Rectal smooth muscle tissue (tissue), 1 donor: ENCODE data around the gene AP4E1.

Source experiments
- H3K27ac ChIP-seq: one replicate; pipeline ENCODE4 v1.7.0; 2013; ENCODE audit warnings: low read depth, low read length, inconsistent platforms
- H3K27me3 ChIP-seq: one replicate; pipeline ENCODE4 v1.7.0; 2013; ENCODE audit warnings: low read length; ENCODE audit not compliant: control insufficient read depth, insufficient read depth
- H3K36me3 ChIP-seq: one replicate; pipeline ENCODE4 v1.7.0; 2013; ENCODE audit warnings: low read length; ENCODE audit not compliant: control insufficient read depth, insufficient read depth
- H3K4me1 ChIP-seq: one replicate; pipeline ENCODE4 v1.7.0; 2013; ENCODE audit warnings: low read length; ENCODE audit not compliant: control insufficient read depth, insufficient read depth
- H3K4me3 ChIP-seq: one replicate; pipeline ENCODE4 v1.7.0; 2013; ENCODE audit warnings: low read length
- H3K9ac ChIP-seq: one replicate; pipeline ENCODE4 v1.7.0; 2013; ENCODE audit warnings: low read length

AP4E1 gene

GRCh38 chr15:51046016-51046415 is 137.5 kb downstream of the AP4E1 start:
- H3K27me3 ChIP-seq: no peaks in the 10 kb centered on the region
- peaks cover 8% of the 10 kb centered on the region for H3K4me1 ChIP-seq
- no peaks in the 10 kb centered on the region for H3K36me3 ChIP-seq
- no peak overlapping the region for H3K27ac ChIP-seq
- H3K4me3 ChIP-seq: no peak overlapping the region
- no peak overlapping the region for H3K9ac ChIP-seq

- Histone ChIP-seq H3K4me1 (peaks cover 8% of the 10 kb centered on the region), H3K4me3 (no peak overlapping the region), H3K9ac (no peak overlapping the region), H3K27me3 (no peaks in the 10 kb centered on the region), H3K27ac (no peak overlapping the region), H3K36me3 (no peaks in the 10 kb centered on the region)
Observed at GRCh38 chr15:51046799-51047449, 138.4 kb downstream of the AP4E1 start.

GRCh38 chr15:51048308-51048707 is 139.8 kb downstream of the AP4E1 start:
- H3K9ac ChIP-seq: no peak overlapping the region
- no peaks in the 10 kb centered on the region for H3K36me3 ChIP-seq
- H3K4me3 ChIP-seq: no peak overlapping the region
- H3K4me1 ChIP-seq: peaks cover 8% of the 10 kb centered on the region
- no peaks in the 10 kb centered on the region for H3K27me3 ChIP-seq
- H3K27ac ChIP-seq: no peak overlapping the region

- Histone ChIP-seq H3K36me3 (no peaks in the 10 kb centered on the region), H3K9ac (no peak overlapping the region), H3K27me3 (no peaks in the 10 kb centered on the region), H3K4me1 (peaks cover 8% of the 10 kb centered on the region), H3K4me3 (no peak overlapping the region), H3K27ac (no peak overlapping the region)
Observed at GRCh38 chr15:51049081-51049480, 140.6 kb downstream of the AP4E1 start.

DNA sequence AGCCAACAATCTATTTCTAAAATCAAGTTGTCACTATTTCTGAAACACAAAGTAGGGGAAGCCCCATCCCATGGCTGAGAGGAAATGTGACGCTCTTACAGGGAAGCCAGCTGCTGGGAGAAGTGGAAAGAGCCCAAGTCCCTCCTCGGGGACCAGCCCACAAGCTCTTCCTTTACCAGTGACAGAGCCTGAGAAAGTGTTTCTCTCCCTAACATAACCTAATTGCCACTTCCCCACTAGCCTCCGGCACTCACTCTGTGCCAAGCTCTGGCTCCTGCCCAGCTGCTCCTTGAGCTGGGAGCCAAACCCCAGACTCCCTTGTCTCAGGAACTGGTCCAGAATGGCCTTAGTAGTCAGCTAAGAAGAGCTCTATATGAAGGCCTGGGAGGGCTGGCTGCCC is 143.3 kb downstream of the AP4E1 start:
- no peak overlapping the region for H3K4me3 ChIP-seq
- no peak overlapping the region for H3K27ac ChIP-seq
- H3K27me3 ChIP-seq: no peaks in the 10 kb centered on the region
- no peak overlapping the region for H3K9ac ChIP-seq
- peaks cover 6% of the 10 kb centered on the region for H3K4me1 ChIP-seq
- H3K36me3 ChIP-seq: no peaks in the 10 kb centered on the region

- Histone ChIP-seq H3K27ac (no peak overlapping the region), H3K4me1 (no peaks in the 10 kb centered on the region), H3K9ac (no peak overlapping the region), H3K4me3 (no peak overlapping the region), H3K36me3 (no peaks in the 10 kb centered on the region), H3K27me3 (no peaks in the 10 kb centered on the region)
Observed at GRCh38 chr15:51053571-51053970, 145.1 kb downstream of the AP4E1 start.

- H3K4me1 ChIP-seq: no peaks in the 10 kb centered on the region
- no peak overlapping the region for H3K9ac ChIP-seq
- no peak overlapping the region for H3K4me3 ChIP-seq
- H3K27me3 ChIP-seq: no peaks in the 10 kb centered on the region
- no peaks in the 10 kb centered on the region for H3K36me3 ChIP-seq
- no peak overlapping the region for H3K27ac ChIP-seq
Observed at GRCh38 chr15:51054535-51054934, 146.1 kb downstream of the AP4E1 start.
